GM15510 (cell line): ENCODE data around the gene TIAM1.

Experiments
- POLR2A ChIP-seq: IDR thresholded peaks from 3 replicates; pipeline ENCODE4 v1.6.1; 2011; ENCODE audit warnings: borderline replicate concordance; ENCODE audit not compliant: insufficient read length; ENCODE audit errors: extremely low read depth

TIAM1 gene

GRCh38 chr21:31078216-31078615 is 265.8 kb downstream of the TIAM1 start:
- TF ChIP-seq POLR2A = no peak

DNA sequence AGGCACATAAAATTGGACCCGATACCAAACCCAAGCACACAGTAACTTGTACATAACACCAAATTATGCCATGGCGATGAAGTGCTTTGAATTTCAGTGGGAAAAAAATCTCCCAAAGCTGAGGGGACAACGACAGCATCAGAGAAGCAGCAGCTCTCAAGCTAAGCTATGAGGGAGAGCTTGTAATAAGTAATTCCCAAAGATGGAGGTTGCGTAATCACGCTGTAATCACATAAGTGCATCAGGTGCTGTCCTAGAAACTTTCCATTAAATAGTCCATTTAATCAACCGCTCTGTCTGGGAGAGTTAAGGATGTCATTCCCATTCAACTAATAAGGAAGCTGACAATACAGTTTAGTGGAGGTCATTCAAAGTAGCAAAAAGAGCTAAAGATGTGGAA is 268.2 kb downstream of the TIAM1 start:
- TF ChIP-seq POLR2A = no peak

- TF ChIP-seq POLR2A = no peak
Observed at GRCh38 chr21:31072533-31072932, 271.5 kb downstream of the TIAM1 start.
